WTC11 (cell line): ENCODE measurements around the gene SRMS. TPM values are rescaled to one million over a fixed set of nuclear protein-coding genes. Genes with fewer than 3 reads are reported as not detected.

Experiments used
- ATAC-seq: fragments of 200-7000 bp; cut with Tn5 transposase; 2 replicates; pipeline ENCODE4 v1.10.0; 2021; ENCODE audit warnings: mild to moderate bottlenecking, moderate library complexity
- CTCF ChIA-PET: fragments of 300-600 bp; sonication (Branson Sonifier 250); formaldehyde crosslinking; loops from one replicate; lab custom pipeline; 2021; ENCODE audit warnings: antibody characterized with exemption; lab: Charles Lee
- POLR2A ChIA-PET: fragments of 350-600 bp; sonication (Branson Sonifier 250); formaldehyde crosslinking; loops from one replicate; lab custom pipeline; 2021; ENCODE audit warnings: antibody characterized with exemption; lab: Charles Lee
- DNase-seq: peaks from one replicate; pipeline ENCODE4 v3.0.0; 2021; ENCODE audit warnings: low spot score
- H3K27ac Mint-ChIP-seq: 2 replicates; pipeline ENCODE4 v1.8.0; 2021; ENCODE audit warnings: mixed read lengths
- H3K27me3 Mint-ChIP-seq: 2 replicates; pipeline ENCODE4 v1.8.0; 2021; ENCODE audit warnings: low read depth, mild to moderate bottlenecking, moderate library complexity, mixed read lengths
- H3K36me3 Mint-ChIP-seq: 2 replicates; pipeline ENCODE4 v1.8.0; 2021; ENCODE audit warnings: mixed read lengths
- H3K4me1 Mint-ChIP-seq: 2 replicates; pipeline ENCODE4 v1.8.0; 2022; ENCODE audit warnings: mixed read lengths
- H3K4me3 Mint-ChIP-seq: 2 replicates; pipeline ENCODE4 v1.8.0; 2021; ENCODE audit warnings: mild to moderate bottlenecking, moderate library complexity, mixed read lengths
- H3K9me3 Mint-ChIP-seq: 2 replicates; pipeline ENCODE4 v1.8.0; 2021; ENCODE audit warnings: mixed read lengths
- CREM ChIP-seq: sonication (generic); formaldehyde crosslinking; IDR thresholded peaks from 2 replicates; pipeline ENCODE4 v1.8.1; 2022; ENCODE audit warnings: mild to moderate bottlenecking, missing genetic modification reagents, moderate library complexity
- ELF4 ChIP-seq: sonication (generic); formaldehyde crosslinking; IDR thresholded peaks from 2 replicates; pipeline ENCODE4 v1.8.1; 2022; ENCODE audit warnings: low read depth, mild to moderate bottlenecking, moderate library complexity, missing genetic modification reagents
- HMGA2 ChIP-seq: fragments of 250-450 bp; sonication (Bioruptor Pico); IDR thresholded peaks from 2 replicates; pipeline ENCODE4 v1.4.0; 2021; ENCODE audit warnings: mild to moderate bottlenecking, moderate library complexity
- JAZF1 ChIP-seq: fragments of 250-450 bp; sonication (Bioruptor Pico); IDR thresholded peaks from 2 replicates; pipeline ENCODE4 v1.9.0; 2021; ENCODE audit warnings: moderate library complexity, mild to moderate bottlenecking, inconsistent platforms
- RORB ChIP-seq: fragments of 250-450 bp; sonication (Bioruptor Pico); IDR thresholded peaks from 2 replicates; pipeline ENCODE4 v1.9.0; 2021; ENCODE audit warnings: mild to moderate bottlenecking
- TEAD1 ChIP-seq: sonication (generic); formaldehyde crosslinking; IDR thresholded peaks from 2 replicates; pipeline ENCODE4 v1.8.0; 2022; ENCODE audit warnings: mild to moderate bottlenecking, missing genetic modification reagents
- ZBTB21 ChIP-seq: sonication (generic); formaldehyde crosslinking; IDR thresholded peaks from 2 replicates; pipeline ENCODE4 v1.8.1; 2023; ENCODE audit warnings: mild to moderate bottlenecking, missing genetic modification reagents, borderline replicate concordance
- ZNF416 ChIP-seq: fragments of 250-450 bp; sonication (Bioruptor Pico); IDR thresholded peaks from 2 replicates; pipeline ENCODE4 v1.9.0; 2021; ENCODE audit warnings: mild to moderate bottlenecking, inconsistent platforms
- total RNA-seq: library from RNA; stranded (reverse); gene quantifications from 3 replicates; pipeline ENCODE4 v1.2.3, GENCODE V29; 2021
- TF ChIP-seq, protein P1 (sequence below): fragments of 200-600 bp; IDR thresholded peaks from 2 replicates; pipeline ENCODE4 v1.8.0; 2022; ENCODE audit warnings: antibody characterized with exemption
- TF ChIP-seq, protein P2 (sequence below): sonication (generic); formaldehyde crosslinking; IDR thresholded peaks from 2 replicates; pipeline ENCODE4 v1.8.1; 2023; ENCODE audit warnings: mild to moderate bottlenecking, missing genetic modification reagents, moderate library complexity
- TF ChIP-seq, protein P3 (sequence below): sonication (generic); formaldehyde crosslinking; IDR thresholded peaks from 2 replicates; pipeline ENCODE4 v1.8.1; 2022; ENCODE audit warnings: low read depth, missing genetic modification reagents, borderline replicate concordance
- TF ChIP-seq, protein P4 (sequence below): fragments of 250-450 bp; sonication (Bioruptor Pico); IDR thresholded peaks from 2 replicates; pipeline ENCODE4 v1.9.0; 2021; ENCODE audit warnings: mild to moderate bottlenecking, borderline replicate concordance
- TF ChIP-seq, protein P5 (sequence below): sonication (generic); formaldehyde crosslinking; IDR thresholded peaks from 2 replicates; pipeline ENCODE4 v1.8.0; 2023; ENCODE audit warnings: missing genetic modification reagents, mild to moderate bottlenecking, borderline replicate concordance
- TF ChIP-seq, protein P6 (sequence below): sonication (generic); formaldehyde crosslinking; IDR thresholded peaks from 2 replicates; pipeline ENCODE4 v1.8.1; 2023; ENCODE audit warnings: mild to moderate bottlenecking, missing genetic modification reagents
- TF ChIP-seq, protein P7 (sequence below): sonication (generic); formaldehyde crosslinking; conservative IDR thresholded peaks from 2 replicates; pipeline ENCODE4 v1.8.1; 2023; ENCODE audit warnings: mild to moderate bottlenecking, low read depth, missing genetic modification reagents, moderate library complexity
- TF ChIP-seq, protein P8 (sequence below): sonication (generic); formaldehyde crosslinking; IDR thresholded peaks from 2 replicates; pipeline ENCODE4 v1.8.1; 2022; ENCODE audit warnings: missing genetic modification reagents, borderline replicate concordance
- TF ChIP-seq, protein P9 (sequence below): sonication (generic); formaldehyde crosslinking; IDR thresholded peaks from 2 replicates; pipeline ENCODE4 v1.8.0; 2022; ENCODE audit warnings: mild to moderate bottlenecking, missing genetic modification reagents

SRMS gene
- total RNA-seq, 1 experiment from 2014 or later: 0.26 TPM

DNA sequence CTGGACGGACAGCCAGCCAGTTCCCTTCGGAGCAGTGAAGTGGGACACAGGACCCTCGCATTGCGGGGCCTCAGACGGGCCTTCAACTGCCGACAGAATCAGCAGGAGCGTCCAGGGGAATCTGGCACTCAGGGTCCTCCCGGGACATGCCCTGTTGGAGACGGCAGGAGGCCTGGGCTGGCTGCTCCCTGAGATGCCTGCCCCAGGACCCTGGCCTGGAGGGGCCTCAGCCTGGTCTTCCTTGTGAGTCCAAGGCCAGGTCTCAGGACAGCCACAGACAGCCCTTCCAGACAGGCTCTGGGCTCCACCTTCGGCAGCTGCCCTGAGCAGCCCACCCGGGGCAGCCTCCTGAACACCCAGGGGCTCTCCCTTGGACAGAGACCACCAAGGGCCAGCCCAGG, 41.1 kb upstream of the SRMS start:
- ChIA-PET POLR2A (no interaction called here), CTCF (interaction anchor here (0.6 to 1.5 kb wide), 2 partner anchors 51 to 52 kb away, joined by 3 to 9 read pairs; no protein-coding TSS in a partner anchor)
- H3K4me1 Mint-ChIP-seq: no peaks in the 10 kb centered on the region
- H3K27ac Mint-ChIP-seq: no peak overlapping the region
- H3K36me3 Mint-ChIP-seq: peaks cover 12% of the 10 kb centered on the region
- no peaks in the 10 kb centered on the region for H3K9me3 Mint-ChIP-seq
- no peaks in the 10 kb centered on the region for H3K27me3 Mint-ChIP-seq
- no peak overlapping the region for H3K4me3 Mint-ChIP-seq
- ATAC-seq (no peak), DNase-seq (no peak)
- TF ChIP-seq ZNF416 (CRISPR knock-in tag): no peak
- TF ChIP-seq ELF4 (CRISPR knock-in tag): no peak
- TF ChIP-seq, protein P1, sequence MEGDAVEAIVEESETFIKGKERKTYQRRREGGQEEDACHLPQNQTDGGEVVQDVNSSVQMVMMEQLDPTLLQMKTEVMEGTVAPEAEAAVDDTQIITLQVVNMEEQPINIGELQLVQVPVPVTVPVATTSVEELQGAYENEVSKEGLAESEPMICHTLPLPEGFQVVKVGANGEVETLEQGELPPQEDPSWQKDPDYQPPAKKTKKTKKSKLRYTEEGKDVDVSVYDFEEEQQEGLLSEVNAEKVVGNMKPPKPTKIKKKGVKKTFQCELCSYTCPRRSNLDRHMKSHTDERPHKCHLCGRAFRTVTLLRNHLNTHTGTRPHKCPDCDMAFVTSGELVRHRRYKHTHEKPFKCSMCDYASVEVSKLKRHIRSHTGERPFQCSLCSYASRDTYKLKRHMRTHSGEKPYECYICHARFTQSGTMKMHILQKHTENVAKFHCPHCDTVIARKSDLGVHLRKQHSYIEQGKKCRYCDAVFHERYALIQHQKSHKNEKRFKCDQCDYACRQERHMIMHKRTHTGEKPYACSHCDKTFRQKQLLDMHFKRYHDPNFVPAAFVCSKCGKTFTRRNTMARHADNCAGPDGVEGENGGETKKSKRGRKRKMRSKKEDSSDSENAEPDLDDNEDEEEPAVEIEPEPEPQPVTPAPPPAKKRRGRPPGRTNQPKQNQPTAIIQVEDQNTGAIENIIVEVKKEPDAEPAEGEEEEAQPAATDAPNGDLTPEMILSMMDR: no peak
- TF ChIP-seq, protein P2, sequence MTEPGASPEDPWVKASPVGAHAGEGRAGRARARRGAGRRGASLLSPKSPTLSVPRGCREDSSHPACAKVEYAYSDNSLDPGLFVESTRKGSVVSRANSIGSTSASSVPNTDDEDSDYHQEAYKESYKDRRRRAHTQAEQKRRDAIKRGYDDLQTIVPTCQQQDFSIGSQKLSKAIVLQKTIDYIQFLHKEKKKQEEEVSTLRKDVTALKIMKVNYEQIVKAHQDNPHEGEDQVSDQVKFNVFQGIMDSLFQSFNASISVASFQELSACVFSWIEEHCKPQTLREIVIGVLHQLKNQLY: no peak
- TF ChIP-seq, protein P3, sequence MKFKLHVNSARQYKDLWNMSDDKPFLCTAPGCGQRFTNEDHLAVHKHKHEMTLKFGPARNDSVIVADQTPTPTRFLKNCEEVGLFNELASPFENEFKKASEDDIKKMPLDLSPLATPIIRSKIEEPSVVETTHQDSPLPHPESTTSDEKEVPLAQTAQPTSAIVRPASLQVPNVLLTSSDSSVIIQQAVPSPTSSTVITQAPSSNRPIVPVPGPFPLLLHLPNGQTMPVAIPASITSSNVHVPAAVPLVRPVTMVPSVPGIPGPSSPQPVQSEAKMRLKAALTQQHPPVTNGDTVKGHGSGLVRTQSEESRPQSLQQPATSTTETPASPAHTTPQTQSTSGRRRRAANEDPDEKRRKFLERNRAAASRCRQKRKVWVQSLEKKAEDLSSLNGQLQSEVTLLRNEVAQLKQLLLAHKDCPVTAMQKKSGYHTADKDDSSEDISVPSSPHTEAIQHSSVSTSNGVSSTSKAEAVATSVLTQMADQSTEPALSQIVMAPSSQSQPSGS: no peak
- TF ChIP-seq JAZF1 (CRISPR knock-in tag): no peak
- TF ChIP-seq, protein P4, sequence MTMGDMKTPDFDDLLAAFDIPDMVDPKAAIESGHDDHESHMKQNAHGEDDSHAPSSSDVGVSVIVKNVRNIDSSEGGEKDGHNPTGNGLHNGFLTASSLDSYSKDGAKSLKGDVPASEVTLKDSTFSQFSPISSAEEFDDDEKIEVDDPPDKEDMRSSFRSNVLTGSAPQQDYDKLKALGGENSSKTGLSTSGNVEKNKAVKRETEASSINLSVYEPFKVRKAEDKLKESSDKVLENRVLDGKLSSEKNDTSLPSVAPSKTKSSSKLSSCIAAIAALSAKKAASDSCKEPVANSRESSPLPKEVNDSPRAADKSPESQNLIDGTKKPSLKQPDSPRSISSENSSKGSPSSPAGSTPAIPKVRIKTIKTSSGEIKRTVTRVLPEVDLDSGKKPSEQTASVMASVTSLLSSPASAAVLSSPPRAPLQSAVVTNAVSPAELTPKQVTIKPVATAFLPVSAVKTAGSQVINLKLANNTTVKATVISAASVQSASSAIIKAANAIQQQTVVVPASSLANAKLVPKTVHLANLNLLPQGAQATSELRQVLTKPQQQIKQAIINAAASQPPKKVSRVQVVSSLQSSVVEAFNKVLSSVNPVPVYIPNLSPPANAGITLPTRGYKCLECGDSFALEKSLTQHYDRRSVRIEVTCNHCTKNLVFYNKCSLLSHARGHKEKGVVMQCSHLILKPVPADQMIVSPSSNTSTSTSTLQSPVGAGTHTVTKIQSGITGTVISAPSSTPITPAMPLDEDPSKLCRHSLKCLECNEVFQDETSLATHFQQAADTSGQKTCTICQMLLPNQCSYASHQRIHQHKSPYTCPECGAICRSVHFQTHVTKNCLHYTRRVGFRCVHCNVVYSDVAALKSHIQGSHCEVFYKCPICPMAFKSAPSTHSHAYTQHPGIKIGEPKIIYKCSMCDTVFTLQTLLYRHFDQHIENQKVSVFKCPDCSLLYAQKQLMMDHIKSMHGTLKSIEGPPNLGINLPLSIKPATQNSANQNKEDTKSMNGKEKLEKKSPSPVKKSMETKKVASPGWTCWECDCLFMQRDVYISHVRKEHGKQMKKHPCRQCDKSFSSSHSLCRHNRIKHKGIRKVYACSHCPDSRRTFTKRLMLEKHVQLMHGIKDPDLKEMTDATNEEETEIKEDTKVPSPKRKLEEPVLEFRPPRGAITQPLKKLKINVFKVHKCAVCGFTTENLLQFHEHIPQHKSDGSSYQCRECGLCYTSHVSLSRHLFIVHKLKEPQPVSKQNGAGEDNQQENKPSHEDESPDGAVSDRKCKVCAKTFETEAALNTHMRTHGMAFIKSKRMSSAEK: no peak
- TF ChIP-seq, protein P5, sequence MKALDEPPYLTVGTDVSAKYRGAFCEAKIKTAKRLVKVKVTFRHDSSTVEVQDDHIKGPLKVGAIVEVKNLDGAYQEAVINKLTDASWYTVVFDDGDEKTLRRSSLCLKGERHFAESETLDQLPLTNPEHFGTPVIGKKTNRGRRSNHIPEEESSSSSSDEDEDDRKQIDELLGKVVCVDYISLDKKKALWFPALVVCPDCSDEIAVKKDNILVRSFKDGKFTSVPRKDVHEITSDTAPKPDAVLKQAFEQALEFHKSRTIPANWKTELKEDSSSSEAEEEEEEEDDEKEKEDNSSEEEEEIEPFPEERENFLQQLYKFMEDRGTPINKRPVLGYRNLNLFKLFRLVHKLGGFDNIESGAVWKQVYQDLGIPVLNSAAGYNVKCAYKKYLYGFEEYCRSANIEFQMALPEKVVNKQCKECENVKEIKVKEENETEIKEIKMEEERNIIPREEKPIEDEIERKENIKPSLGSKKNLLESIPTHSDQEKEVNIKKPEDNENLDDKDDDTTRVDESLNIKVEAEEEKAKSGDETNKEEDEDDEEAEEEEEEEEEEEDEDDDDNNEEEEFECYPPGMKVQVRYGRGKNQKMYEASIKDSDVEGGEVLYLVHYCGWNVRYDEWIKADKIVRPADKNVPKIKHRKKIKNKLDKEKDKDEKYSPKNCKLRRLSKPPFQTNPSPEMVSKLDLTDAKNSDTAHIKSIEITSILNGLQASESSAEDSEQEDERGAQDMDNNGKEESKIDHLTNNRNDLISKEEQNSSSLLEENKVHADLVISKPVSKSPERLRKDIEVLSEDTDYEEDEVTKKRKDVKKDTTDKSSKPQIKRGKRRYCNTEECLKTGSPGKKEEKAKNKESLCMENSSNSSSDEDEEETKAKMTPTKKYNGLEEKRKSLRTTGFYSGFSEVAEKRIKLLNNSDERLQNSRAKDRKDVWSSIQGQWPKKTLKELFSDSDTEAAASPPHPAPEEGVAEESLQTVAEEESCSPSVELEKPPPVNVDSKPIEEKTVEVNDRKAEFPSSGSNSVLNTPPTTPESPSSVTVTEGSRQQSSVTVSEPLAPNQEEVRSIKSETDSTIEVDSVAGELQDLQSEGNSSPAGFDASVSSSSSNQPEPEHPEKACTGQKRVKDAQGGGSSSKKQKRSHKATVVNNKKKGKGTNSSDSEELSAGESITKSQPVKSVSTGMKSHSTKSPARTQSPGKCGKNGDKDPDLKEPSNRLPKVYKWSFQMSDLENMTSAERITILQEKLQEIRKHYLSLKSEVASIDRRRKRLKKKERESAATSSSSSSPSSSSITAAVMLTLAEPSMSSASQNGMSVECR (CRISPR knock-in tag): no peak
- TF ChIP-seq HMGA2 (CRISPR knock-in tag): no peak
- TF ChIP-seq RORB: no peak
- TF ChIP-seq ZBTB21: no peak
- TF ChIP-seq, protein P6, sequence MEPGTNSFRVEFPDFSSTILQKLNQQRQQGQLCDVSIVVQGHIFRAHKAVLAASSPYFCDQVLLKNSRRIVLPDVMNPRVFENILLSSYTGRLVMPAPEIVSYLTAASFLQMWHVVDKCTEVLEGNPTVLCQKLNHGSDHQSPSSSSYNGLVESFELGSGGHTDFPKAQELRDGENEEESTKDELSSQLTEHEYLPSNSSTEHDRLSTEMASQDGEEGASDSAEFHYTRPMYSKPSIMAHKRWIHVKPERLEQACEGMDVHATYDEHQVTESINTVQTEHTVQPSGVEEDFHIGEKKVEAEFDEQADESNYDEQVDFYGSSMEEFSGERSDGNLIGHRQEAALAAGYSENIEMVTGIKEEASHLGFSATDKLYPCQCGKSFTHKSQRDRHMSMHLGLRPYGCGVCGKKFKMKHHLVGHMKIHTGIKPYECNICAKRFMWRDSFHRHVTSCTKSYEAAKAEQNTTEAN (CRISPR knock-in tag): no peak
- TF ChIP-seq, protein P7, sequence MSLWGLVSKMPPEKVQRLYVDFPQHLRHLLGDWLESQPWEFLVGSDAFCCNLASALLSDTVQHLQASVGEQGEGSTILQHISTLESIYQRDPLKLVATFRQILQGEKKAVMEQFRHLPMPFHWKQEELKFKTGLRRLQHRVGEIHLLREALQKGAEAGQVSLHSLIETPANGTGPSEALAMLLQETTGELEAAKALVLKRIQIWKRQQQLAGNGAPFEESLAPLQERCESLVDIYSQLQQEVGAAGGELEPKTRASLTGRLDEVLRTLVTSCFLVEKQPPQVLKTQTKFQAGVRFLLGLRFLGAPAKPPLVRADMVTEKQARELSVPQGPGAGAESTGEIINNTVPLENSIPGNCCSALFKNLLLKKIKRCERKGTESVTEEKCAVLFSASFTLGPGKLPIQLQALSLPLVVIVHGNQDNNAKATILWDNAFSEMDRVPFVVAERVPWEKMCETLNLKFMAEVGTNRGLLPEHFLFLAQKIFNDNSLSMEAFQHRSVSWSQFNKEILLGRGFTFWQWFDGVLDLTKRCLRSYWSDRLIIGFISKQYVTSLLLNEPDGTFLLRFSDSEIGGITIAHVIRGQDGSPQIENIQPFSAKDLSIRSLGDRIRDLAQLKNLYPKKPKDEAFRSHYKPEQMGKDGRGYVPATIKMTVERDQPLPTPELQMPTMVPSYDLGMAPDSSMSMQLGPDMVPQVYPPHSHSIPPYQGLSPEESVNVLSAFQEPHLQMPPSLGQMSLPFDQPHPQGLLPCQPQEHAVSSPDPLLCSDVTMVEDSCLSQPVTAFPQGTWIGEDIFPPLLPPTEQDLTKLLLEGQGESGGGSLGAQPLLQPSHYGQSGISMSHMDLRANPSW: no peak
- no peak for TF ChIP-seq CREM (CRISPR knock-in tag)
- TF ChIP-seq, protein P8, sequence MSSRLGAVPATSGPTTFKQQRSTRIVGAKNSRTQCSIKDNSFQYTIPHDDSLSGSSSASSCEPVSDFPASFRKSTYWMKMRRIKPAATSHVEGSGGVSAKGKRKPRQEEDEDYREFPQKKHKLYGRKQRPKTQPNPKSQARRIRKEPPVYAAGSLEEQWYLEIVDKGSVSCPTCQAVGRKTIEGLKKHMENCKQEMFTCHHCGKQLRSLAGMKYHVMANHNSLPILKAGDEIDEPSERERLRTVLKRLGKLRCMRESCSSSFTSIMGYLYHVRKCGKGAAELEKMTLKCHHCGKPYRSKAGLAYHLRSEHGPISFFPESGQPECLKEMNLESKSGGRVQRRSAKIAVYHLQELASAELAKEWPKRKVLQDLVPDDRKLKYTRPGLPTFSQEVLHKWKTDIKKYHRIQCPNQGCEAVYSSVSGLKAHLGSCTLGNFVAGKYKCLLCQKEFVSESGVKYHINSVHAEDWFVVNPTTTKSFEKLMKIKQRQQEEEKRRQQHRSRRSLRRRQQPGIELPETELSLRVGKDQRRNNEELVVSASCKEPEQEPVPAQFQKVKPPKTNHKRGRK (CRISPR knock-in tag): no peak
- TF ChIP-seq, protein P9, sequence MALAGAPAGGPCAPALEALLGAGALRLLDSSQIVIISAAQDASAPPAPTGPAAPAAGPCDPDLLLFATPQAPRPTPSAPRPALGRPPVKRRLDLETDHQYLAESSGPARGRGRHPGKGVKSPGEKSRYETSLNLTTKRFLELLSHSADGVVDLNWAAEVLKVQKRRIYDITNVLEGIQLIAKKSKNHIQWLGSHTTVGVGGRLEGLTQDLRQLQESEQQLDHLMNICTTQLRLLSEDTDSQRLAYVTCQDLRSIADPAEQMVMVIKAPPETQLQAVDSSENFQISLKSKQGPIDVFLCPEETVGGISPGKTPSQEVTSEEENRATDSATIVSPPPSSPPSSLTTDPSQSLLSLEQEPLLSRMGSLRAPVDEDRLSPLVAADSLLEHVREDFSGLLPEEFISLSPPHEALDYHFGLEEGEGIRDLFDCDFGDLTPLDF (CRISPR knock-in tag): no peak
- TF ChIP-seq TEAD1 (CRISPR knock-in tag): no peak
